Measurements from ENCODE around the gene GLI2.

The GLI2 gene

GRCh38 chr2:120748741-120749140 lies 13.1 kb downstream of the GLI2 start:
- in situ Hi-C loops (cut with HindIII; ENCODE audit: low sequenced_read_pairs): no loop called here
- TF ChIP-seq, protein P1, sequence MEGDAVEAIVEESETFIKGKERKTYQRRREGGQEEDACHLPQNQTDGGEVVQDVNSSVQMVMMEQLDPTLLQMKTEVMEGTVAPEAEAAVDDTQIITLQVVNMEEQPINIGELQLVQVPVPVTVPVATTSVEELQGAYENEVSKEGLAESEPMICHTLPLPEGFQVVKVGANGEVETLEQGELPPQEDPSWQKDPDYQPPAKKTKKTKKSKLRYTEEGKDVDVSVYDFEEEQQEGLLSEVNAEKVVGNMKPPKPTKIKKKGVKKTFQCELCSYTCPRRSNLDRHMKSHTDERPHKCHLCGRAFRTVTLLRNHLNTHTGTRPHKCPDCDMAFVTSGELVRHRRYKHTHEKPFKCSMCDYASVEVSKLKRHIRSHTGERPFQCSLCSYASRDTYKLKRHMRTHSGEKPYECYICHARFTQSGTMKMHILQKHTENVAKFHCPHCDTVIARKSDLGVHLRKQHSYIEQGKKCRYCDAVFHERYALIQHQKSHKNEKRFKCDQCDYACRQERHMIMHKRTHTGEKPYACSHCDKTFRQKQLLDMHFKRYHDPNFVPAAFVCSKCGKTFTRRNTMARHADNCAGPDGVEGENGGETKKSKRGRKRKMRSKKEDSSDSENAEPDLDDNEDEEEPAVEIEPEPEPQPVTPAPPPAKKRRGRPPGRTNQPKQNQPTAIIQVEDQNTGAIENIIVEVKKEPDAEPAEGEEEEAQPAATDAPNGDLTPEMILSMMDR (IDR thresholded peaks at IDR 0.05; ENCODE audit: low read depth, low read length): no peak
- DNase-seq (ENCODE audit: low read depth, low spot score): no peak
- H3K4me3 ChIP-seq (ENCODE audit: low read depth, low read length): no peak overlapping the region

DNA sequence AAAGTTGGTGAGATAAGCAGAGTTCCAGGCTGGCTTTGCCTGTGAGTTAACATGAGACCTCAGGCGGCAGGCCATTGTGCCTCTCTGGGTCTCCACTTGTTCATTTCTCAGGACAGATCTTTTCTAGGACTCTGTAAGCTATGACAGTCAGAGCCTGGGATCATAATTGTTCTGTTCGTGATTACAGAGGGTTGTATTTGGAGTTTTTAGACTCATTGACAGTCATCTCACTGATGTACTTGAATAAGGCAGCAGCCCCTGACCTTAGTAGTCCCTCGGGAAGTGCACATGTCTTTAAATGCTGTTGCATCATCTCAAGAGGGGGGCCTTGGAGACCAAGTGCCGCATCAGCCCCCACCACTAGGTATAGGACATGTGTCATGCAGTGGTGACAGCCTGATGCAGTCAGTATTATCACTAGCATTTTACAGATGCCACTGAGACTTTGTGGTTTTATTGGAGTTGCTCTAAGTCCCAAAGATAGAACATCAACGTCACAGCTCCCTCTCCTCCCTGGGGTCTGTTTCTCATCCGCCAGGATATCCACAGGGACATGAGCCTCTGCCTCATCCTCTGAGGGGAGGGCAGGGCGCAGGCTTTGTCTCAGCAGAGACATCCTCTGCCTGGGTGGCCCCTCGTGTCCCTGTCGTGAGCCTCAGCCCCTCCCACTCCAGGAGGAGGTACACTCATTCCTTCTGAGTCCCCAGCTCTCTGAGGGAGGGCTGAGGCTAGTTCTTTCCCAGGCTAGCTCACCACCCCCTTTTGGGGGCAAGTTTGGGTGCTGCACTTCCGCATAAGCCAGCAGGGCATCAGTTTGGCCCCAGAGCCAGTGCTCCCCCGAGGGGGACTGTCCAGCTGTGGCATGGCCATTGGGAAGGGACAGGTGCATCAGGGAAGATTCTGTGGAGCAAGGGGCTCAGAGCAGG lies 14.1 kb downstream of the GLI2 start:
- peak; percentile 38 for DNase-seq (ENCODE audit: low read depth, low spot score)
- no peak overlapping the region for H3K4me3 ChIP-seq (ENCODE audit: low read depth, low read length)
- TF ChIP-seq, protein P1 (IDR thresholded peaks at IDR 0.05; ENCODE audit: low read depth, low read length): no peak
- in situ Hi-C loops (cut with HindIII; ENCODE audit: low sequenced_read_pairs): no loop called here

DNA sequence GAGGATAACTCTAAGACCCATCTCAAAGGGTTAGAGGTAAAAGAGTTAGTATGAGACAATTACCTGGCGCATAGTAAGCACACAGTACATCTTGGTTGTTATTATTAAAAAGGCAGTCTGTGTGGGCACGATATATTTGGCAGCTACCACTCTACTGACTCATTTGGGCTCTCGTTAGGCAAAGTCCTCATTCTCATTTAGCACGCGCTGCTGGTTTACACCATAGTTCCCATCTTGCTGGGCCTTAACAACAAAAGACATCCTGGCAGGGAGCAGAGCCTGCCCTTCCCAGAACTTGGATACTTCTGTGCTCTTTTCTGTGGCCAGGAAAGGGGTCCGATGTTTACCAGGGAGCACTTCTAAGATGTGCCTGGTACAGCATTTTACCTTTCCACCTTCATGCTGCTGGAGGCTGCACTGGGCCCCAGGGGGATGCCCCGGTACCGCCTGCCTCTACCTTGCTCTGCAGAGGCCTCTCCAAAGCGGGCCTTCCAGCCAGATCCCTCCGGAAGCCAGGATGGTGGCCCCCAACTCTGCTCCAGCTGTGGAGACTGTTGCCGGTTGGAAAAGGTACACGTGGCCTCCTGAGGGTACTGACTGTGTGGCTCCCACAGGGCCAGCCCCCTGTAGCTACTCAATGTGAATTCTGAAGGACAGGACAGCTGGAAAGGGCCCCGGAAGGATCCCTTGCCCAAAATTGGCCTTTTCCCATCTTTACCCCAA lies 15.0 kb downstream of the GLI2 start:
- H3K4me3 ChIP-seq (ENCODE audit: low read depth, low read length): no peak overlapping the region
- TF ChIP-seq, protein P1 (IDR thresholded peaks at IDR 0.05; ENCODE audit: low read depth, low read length): no peak
- in situ Hi-C loops (cut with HindIII; ENCODE audit: low sequenced_read_pairs): no loop called here
- peak; percentile 36 for DNase-seq (ENCODE audit: low read depth, low spot score)

- TF ChIP-seq, protein P1 (IDR thresholded peaks at IDR 0.05; ENCODE audit: low read depth, low read length): no peak
- in situ Hi-C loops (cut with HindIII; ENCODE audit: low sequenced_read_pairs): no loop called here
- H3K4me3 ChIP-seq (ENCODE audit: low read depth, low read length): no peak overlapping the region
- DNase-seq (ENCODE audit: low read depth, low spot score): no peak
Measured at GRCh38 chr2:120751553-120751952, 15.9 kb downstream of the GLI2 start.

- in situ Hi-C loops (cut with HindIII; ENCODE audit: low sequenced_read_pairs): no loop called here
- DNase-seq (ENCODE audit: low read depth, low spot score): no peak
- H3K4me3 ChIP-seq (ENCODE audit: low read depth, low read length): no peak overlapping the region
- TF ChIP-seq, protein P1 (IDR thresholded peaks at IDR 0.05; ENCODE audit: low read depth, low read length): no peak
Measured at GRCh38 chr2:120754067-120754960, 18.6 kb downstream of the GLI2 start.
